Thoracic aorta (tissue), 2 donors: ENCODE results near the gene TNRC6B. TPM values are rescaled to one million over a fixed set of nuclear protein-coding genes. Genes with fewer than 3 reads are reported as not detected.
A peak's percentile ranks its signal among the peaks of the same experiment; 100 is the strongest.
"Not testable (repeated sequence)": the region's sequence is repeated elsewhere in the genome, so short reads cannot be mapped to it uniquely, and the experiment has no call there.

Experiments used
- ATAC-seq: fragments of 150-250 bp; one replicate; pipeline ENCODE4 v1.8.0; 2017; ENCODE audit warnings: low read depth; ENCODE audit not compliant: insufficient number of reproducible peaks, low FRiP score
- DNase-seq: peaks from one replicate; pipeline ENCODE4 v3.0.0-alpha.2; 2020; ENCODE audit warnings: low spot score
- H3K27ac ChIP-seq, 2 donors: fragments of 200-600 bp; sonication (generic); 1 replicate in 1 of 2; 2 replicates in 1 of 2; pipeline ENCODE4 v1.5.1; 2016; ENCODE audit warnings: mild to moderate bottlenecking in 2 of 2, moderate library complexity in 2 of 2
- H3K27me3 ChIP-seq: fragments of 200-600 bp; sonication (generic); replicated peaks from 2 replicates; pipeline ENCODE4 v1.6.0; 2016; ENCODE audit warnings: mild to moderate bottlenecking; ENCODE audit not compliant: insufficient read depth
- H3K36me3 ChIP-seq: fragments of 200-600 bp; sonication (generic); one replicate; pipeline ENCODE4 v1.5.1; 2016
- H3K4me1 ChIP-seq, 2 donors: fragments of 200-600 bp; sonication (generic); 1 replicate in 1 of 2; 2 replicates in 1 of 2; pipeline versions ENCODE4 v1.5.1 to v1.6.0; 2016; ENCODE audit warnings: low read depth in 2 of 2, mild to moderate bottlenecking in 1 of 2; ENCODE audit not compliant: control insufficient read depth in 1 of 2
- H3K4me3 ChIP-seq: fragments of 200-600 bp; sonication (generic); 2 replicates; pipeline ENCODE4 v1.5.1; 2016; ENCODE audit warnings: mild to moderate bottlenecking
- H3K9me3 ChIP-seq: fragments of 200-600 bp; sonication (generic); 2 replicates; pipeline ENCODE4 v1.5.1; 2016
- total RNA-seq, 2 donors: library from RNA; depleted of rRNA; stranded (reverse); fragments of >200 nt; gene quantifications; one replicate each; pipeline versions ENCODE4 v1.1.0 to v1.2.3, GENCODE V29; 2016
- TF ChIP-seq, protein P1 (sequence below): fragments of 200-600 bp; sonication (generic); IDR thresholded peaks from one replicate; pipeline ENCODE4 v1.5.1; 2019; ENCODE audit warnings: antibody characterized with exemption

Gene TNRC6B
- total RNA-seq, 2 donors from 2014 or later = 58.5 to 98.0 TPM

DNA sequence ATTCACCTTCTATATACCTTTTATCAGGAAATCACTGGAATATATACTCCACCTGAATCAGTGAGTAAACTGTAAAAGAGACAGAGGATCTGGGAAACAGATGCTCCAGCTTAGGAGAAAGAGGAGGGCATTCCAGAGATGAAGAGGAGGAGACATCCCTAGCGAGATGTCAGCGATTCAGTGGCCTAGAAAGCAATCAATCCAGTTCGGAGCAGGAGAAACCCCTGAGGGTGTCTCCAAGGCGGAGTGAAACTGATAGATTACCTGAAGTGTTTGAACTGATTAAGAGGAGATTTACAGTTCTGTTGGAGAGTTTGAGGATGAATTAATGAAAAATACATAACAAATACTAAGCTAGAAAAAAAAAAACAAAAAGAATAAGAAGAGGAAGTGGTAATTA, 24.5 kb upstream of the TNRC6B start:
- DNase-seq (no peak), ATAC-seq (no peak)
- Histone ChIP-seq H3K4me3 (no peak overlapping the region), H3K36me3 (no peaks in the 10 kb centered on the region), H3K4me1 (peaks cover 13 to 29% of the 10 kb centered on the region in 2 donors), H3K27ac (no peak overlapping the region), H3K9me3 (no peaks in the 10 kb centered on the region), H3K27me3 (no peaks in the 10 kb centered on the region)
- TF ChIP-seq, protein P1, sequence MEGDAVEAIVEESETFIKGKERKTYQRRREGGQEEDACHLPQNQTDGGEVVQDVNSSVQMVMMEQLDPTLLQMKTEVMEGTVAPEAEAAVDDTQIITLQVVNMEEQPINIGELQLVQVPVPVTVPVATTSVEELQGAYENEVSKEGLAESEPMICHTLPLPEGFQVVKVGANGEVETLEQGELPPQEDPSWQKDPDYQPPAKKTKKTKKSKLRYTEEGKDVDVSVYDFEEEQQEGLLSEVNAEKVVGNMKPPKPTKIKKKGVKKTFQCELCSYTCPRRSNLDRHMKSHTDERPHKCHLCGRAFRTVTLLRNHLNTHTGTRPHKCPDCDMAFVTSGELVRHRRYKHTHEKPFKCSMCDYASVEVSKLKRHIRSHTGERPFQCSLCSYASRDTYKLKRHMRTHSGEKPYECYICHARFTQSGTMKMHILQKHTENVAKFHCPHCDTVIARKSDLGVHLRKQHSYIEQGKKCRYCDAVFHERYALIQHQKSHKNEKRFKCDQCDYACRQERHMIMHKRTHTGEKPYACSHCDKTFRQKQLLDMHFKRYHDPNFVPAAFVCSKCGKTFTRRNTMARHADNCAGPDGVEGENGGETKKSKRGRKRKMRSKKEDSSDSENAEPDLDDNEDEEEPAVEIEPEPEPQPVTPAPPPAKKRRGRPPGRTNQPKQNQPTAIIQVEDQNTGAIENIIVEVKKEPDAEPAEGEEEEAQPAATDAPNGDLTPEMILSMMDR = no peak

DNA sequence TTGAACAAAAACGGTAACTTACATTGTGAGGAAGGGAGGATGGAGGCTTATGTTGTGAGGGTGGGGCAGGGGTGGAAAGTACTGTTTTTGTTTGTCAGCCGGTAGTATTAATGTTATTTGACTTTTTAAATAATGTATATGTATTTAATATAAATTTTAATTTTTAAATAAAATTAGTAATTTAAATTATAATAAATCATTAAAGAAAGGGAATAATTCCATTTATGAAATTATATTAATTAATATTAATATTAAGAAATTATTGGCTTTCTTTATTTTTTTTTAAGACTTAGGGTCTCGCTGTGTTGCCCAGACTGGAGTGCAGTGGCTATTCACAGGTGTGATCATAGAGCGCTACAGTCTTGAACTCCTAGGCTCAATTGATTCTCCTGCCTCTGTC, 24.0 kb upstream of the TNRC6B start:
- Histone ChIP-seq H3K9me3 (no peaks in the 10 kb centered on the region), H3K4me3 (no peak overlapping the region), H3K27ac (no peak overlapping the region), H3K36me3 (no peaks in the 10 kb centered on the region), H3K27me3 (no peaks in the 10 kb centered on the region), H3K4me1 (peaks cover 15 to 32% of the 10 kb centered on the region in 2 donors)
- DNase-seq = no peak
- no peak for ATAC-seq
- TF ChIP-seq, protein P1 = no peak

DNA sequence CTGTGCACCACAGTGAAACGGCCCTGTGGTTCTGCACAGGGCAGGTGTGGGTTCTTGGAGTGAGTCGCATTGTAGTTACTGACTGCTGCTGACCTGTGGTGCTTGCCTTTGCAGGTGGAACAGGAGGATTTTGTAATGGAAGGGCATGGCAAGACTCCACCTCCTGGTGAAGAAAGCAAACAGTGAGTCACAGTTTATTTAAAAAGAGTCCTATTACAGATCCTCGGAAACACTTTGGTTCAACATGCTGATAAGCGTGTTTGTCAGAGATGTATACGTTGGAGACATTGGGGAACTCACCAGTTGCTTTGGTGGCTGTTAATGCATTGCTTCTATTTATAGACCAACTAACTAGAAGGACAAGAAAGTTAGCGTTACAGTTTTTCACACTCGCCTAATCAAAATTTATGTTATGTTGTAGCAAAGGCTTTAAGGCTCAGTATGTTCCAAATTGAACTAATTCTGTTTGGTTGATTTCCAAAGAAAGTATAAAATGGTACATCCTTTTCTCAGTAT, 21.7 kb upstream of the TNRC6B start:
- Histone ChIP-seq H3K9me3 (no peaks in the 10 kb centered on the region), H3K27me3 (no peaks in the 10 kb centered on the region), H3K27ac (peak overlapping the region; percentile 79 to 85), H3K4me3 (no peak overlapping the region), H3K36me3 (no peaks in the 10 kb centered on the region), H3K4me1 (peaks cover 16 to 39% of the 10 kb centered on the region in 2 donors)
- ATAC-seq (no peak), DNase-seq (no peak)
- TF ChIP-seq, protein P1 = peak; percentile 25

DNA sequence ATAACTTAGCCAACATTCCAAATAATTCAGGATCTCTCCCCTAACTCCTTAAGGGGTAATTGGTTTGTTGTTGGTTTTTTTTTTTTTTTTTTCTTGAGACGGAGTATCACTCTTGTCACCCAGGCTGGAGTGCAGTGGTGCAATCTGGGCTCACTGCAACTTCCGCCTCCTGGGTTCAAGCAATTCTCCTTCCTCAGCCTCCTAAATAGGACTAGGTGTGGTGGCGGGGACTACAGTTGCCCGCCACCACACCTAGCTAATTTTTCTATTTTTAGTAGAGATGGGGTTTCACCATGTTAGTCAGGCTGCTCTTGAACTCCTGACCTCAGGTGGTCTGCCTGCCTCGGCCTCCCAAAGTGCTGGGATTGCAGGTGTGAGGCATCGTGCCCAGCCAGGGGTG, 21.0 kb upstream of the TNRC6B start:
- H3K4me1 ChIP-seq = peaks cover 16 to 39% of the 10 kb centered on the region in 2 donors
- peak overlapping the region; percentile 79 to 85 for H3K27ac ChIP-seq
- H3K27me3 ChIP-seq, H3K9me3 ChIP-seq, H3K4me3 ChIP-seq, DNase-seq, ATAC-seq, H3K36me3 ChIP-seq: not testable (repeated sequence)

DNA sequence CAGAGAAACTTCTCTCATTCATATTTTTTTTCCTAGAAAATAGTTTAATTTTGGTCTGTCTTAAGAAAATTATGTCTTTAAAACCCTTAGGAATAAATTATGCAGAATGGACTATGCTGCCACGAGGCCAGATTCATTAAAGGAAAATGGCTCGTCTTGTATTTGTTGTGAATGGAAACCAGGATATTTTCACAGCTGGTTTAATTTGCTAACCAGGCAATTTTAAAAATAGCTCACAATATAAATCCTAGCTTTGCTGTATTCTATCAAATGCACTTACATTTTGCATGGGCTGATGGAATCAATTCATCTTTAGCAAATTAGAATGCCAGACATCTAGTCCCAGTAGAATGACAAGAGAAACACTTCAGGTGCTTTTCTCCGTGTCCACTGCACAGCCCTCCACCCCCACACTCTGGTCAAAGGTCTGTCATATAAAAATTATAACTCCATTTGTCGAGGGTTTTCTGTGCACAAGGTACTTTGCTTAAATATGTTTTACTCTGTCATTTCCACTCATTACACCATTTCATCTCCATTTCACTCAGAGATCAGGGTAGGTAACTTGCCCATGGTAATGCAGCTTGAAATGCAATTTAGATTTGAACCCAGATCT, 20.3 kb upstream of the TNRC6B start:
- H3K27ac ChIP-seq = peak overlapping the region; percentile 79 to 85
- DNase-seq = no peak
- no peaks in the 10 kb centered on the region for H3K27me3 ChIP-seq
- TF ChIP-seq, protein P1 = no peak
- no peak overlapping the region for H3K4me3 ChIP-seq
- ATAC-seq = peak; percentile 46
- H3K36me3 ChIP-seq = no peaks in the 10 kb centered on the region
- H3K4me1 ChIP-seq = peaks cover 16 to 39% of the 10 kb centered on the region in 2 donors
- no peaks in the 10 kb centered on the region for H3K9me3 ChIP-seq

DNA sequence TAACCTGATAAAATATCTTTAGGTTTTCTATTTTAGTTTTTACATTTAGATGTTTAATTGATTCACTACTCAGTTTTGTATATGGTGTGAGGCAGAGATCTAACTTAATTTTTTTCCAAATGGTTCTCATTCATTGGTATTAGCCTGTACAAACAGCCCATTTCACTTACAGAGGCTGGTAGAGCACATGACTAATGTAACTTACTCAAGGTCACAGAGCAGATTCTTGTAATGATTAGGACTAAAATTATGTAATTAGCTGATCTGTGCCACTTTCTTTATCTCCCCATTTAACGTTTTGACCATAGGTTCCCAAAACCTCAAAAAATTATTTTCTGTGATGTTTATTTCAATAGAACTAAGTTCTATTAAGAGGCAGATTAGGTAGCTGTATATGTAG, 16.5 kb upstream of the TNRC6B start:
- ATAC-seq = no peak
- TF ChIP-seq, protein P1 = no peak
- H3K4me3 ChIP-seq = no peak overlapping the region

DNA sequence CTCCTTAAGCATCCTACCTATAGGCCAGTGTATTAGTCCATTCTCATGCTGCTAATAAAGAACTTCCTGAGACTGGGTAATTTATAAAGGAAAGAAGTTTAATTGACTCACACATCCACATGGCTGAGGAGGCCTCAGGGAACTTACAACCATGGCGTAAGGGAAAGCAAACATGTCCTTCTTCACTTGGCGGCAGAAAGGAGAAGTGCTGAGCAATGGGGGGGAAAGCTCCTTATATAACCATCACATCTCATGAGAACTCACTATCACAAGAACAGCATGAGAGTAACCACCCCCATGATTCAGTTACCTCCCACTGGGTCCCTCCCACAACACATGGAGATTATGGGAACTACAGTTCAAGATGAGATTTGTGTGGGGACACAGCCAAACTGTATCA, 12.2 kb upstream of the TNRC6B start:
- not testable (repeated sequence) for DNase-seq, H3K9me3 ChIP-seq, ATAC-seq, H3K4me1 ChIP-seq, H3K27me3 ChIP-seq, H3K4me3 ChIP-seq, H3K36me3 ChIP-seq, H3K27ac ChIP-seq

More for the DNA sequence above, 16.5 kb upstream of the TNRC6B start:
- Histone ChIP-seq H3K36me3 (no peaks in the 10 kb centered on the region), H3K27ac (no peak overlapping the region), H3K4me1 (peaks cover 16 to 29% of the 10 kb centered on the region in 2 donors), H3K9me3 (no peaks in the 10 kb centered on the region), H3K27me3 (no peaks in the 10 kb centered on the region)
- no peak for DNase-seq
